Left ventricle myocardium superior (tissue), 1 donor: ENCODE measurements around the gene TLR10. TPM values are rescaled to one million over a fixed set of nuclear protein-coding genes. Genes with fewer than 3 reads are reported as not detected.

Experiments used
- ATAC-seq: fragments of 200-7000 bp; cut with Tn5 transposase; one replicate; pipeline ENCODE4 v1.9.1; 2020; ENCODE audit warnings: mild to moderate bottlenecking, moderate library complexity
- DNase-seq: peaks from one replicate; pipeline ENCODE4 v3.0.0-alpha.2; 2020
- intact Hi-C: fragments of 100-400 bp; cut with micrococcal nuclease; formaldehyde crosslinking; loops from one replicate; pipeline ENCODE4 v1.11.0; 2022
- total RNA-seq: library from RNA; stranded (reverse); fragmentation: NEBNext Ultra II Directional; extraction: Animal tissue kit (Norgen Biotek cat#: 25700); gene quantifications from one replicate; pipeline ENCODE4 v1.2.1, GENCODE V29; 2021
- donor health status: DM: no; HTN: yes; CAD: no; lungs with severe emphysema.

The TLR10 gene
- total RNA-seq, 1 donor from 2014 or later, result not detected

- no peak for DNase-seq
Measured at GRCh38 chr4:38743866-38744265, 38.9 kb downstream of the TLR10 start.

DNA sequence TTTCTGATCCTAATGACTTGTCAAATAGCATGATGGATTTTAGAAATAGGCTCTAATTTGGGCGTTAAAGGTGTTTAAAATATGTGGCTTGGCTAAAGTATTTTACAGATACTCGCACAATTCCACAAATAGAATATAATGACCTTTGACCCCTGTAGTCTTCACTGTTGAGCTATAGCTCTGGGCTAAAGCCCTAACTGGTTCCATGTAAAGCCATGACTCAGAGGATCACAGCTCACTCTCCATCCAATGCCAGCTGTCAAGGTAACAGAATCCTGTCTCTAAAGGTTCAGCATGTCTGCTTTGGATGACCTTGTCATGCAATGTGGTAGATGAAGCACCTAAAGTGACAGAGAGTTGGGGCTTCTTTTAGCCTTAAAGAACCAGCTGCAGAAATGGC is 42.5 kb downstream of the TLR10 start:
- ATAC-seq (no peak), DNase-seq (no peak)
- intact Hi-C loops, result no loop called here

More at GRCh38 chr4:38743866-38744265, 38.9 kb downstream of the TLR10 start:
- intact Hi-C loops, result no loop called here
- peak; percentile 54 for ATAC-seq

DNA sequence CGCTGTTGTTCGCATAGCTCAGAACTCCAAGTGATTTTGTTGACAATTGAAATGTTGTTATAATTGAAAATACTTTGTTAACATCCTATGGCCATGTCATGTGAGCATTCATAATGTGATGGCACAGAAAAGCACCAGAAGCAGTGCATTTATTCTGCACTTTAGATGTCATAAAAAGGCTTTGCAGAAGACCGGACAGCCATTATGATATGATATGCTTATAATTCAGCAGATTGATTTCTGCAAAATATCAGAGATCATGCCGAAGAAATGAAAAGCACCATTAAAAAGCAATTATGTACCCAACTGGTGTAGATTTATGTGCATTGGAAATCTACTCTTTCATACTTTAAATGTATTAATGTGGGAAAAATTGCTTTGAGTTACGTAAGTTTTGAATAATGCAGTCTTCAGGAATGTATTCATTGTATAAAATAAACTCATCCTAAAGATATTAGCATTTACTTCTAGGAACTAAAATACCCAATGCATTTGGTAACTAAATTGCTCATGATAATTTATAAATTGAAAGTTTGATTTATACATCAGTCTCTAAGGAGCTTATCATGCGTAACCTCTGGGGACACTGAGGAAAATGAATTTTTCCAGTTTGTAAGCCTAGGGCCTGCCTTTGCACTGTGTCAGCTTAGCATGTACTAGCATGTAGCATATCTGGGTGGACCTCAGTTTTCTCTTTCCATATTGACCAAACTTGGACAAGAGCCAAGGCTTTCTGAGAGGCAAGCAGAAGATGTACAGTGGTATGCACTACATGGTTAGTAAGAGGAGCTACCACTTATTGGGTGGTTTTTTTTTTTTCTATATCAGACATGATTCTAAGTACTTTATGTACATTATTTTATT is 43.6 kb downstream of the TLR10 start:
- ATAC-seq (no peak), DNase-seq (no peak)
- intact Hi-C loops, result loop anchor here (5.0 kb wide), 1 partner anchor 672 kb away; no protein-coding TSS in a partner anchor

DNA sequence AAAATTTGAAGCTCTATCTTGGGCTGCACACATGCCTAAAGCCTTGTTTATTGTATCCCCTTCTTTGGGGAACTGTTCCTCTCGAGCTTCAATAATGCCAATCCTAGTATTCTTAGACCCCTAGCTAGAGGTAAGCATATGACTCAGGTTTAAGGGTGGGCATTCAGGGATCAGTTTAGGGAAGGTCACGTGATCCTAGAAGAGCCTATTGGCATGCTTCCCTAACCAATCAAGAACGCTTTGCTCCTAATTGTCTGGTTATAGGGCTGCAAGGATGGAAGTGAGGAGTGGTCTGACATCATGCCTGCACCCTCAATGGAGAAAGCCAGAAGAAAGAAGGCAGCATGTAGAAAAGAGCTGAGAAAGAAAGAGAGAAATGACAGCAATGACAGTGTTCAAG is 46.9 kb downstream of the TLR10 start:
- intact Hi-C loops, result loop anchor here (5.0 kb wide), 1 partner anchor 669 kb away; no protein-coding TSS in a partner anchor
- no peak for DNase-seq
- no peak for ATAC-seq

DNA sequence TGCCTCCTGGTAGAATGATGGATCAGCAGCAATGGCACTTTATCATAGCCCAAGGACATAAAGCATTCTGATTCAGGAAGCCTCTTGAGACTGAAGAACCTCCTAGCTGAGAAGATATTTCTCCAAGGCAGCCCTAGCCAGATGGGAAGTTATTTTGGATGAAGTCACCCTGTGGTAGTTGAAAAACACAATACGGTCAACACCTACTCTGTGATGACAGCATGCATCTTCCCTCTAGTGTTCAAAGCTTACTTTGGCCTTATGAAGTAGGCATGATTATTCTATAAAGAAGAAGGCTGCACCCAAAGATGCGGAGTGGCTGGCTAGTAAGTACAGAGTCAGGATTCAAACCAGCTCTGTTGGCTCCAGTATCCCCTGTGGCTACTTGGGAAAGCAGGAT is 47.9 kb downstream of the TLR10 start:
- no peak for DNase-seq
- intact Hi-C loops, result loop anchor here (5.0 kb wide), 1 partner anchor 668 kb away; no protein-coding TSS in a partner anchor

GRCh38 chr4:38734446-38734845 is 48.3 kb downstream of the TLR10 start:
- intact Hi-C loops, result no loop called here
- DNase-seq, result no peak

More for the DNA sequence above, 47.9 kb downstream of the TLR10 start:
- ATAC-seq, result no peak

GRCh38 chr4:38733663-38734062 is 49.1 kb downstream of the TLR10 start:
- DNase-seq (no peak), ATAC-seq (no peak)
- intact Hi-C loops, result no loop called here

More at GRCh38 chr4:38734446-38734845, 48.3 kb downstream of the TLR10 start:
- ATAC-seq, result no peak

- peak; percentile 89 for DNase-seq
- ATAC-seq, result peak; percentile 91
- intact Hi-C loops, result loop anchor here (2.0 kb wide), 1 partner anchor 552 kb away; no protein-coding TSS in a partner anchor
Measured at GRCh38 chr4:38730830-38731646, 51.8 kb downstream of the TLR10 start.

- intact Hi-C loops, result loop anchor here (2.0 kb wide), 1 partner anchor 552 kb away; no protein-coding TSS in a partner anchor
- DNase-seq (no peak), ATAC-seq (no peak)
Measured at GRCh38 chr4:38730493-38730829, 52.3 kb downstream of the TLR10 start.

- intact Hi-C loops, result no loop called here
- DNase-seq (no peak), ATAC-seq (no peak)
Measured at GRCh38 chr4:38728631-38729141, 54.1 kb downstream of the TLR10 start.

GRCh38 chr4:38724475-38724808 is 58.3 kb downstream of the TLR10 start:
- DNase-seq (no peak), ATAC-seq (no peak)
- intact Hi-C loops, result no loop called here

- DNase-seq (no peak), ATAC-seq (no peak)
- intact Hi-C loops, result no loop called here
Measured at GRCh38 chr4:38723726-38724474, 58.9 kb downstream of the TLR10 start.

- DNase-seq, result no peak
- intact Hi-C loops, result no loop called here
- ATAC-seq, result no peak
Measured at GRCh38 chr4:38723114-38723513, 59.7 kb downstream of the TLR10 start.

Other genes starting within 250 kb of the TLR10 start
- 17.7 TPM for gene KLF3, start 118.8 kb downstream of the TLR10 start, total RNA-seq
- gene TLR1, start 21.8 kb upstream of the TLR10 start, total RNA-seq, result 5.0 TPM
- gene TLR6, start 73.8 kb upstream of the TLR10 start, total RNA-seq, result 1.5 TPM
- gene FAM114A1, start 84.8 kb upstream of the TLR10 start, total RNA-seq, result 14.8 TPM
- not detected for gene TMEM156, start 249.4 kb upstream of the TLR10 start, total RNA-seq